MM.1S (cell line): Measurements from ENCODE around the gene CACNG7.

ENCODE experiments used
- DNase-seq: peaks from one replicate; pipeline ENCODE4 v3.0.0-alpha.2; 2015
- H2AFZ ChIP-seq: fragments of 300-600 bp; sonication (generic); 2 replicates; pipeline ENCODE4 v1.6.0; 2016; ENCODE audit warnings: antibody characterized with exemption, low read length
- H3F3A ChIP-seq: fragments of 300-600 bp; sonication (generic); 2 replicates; pipeline ENCODE4 v1.6.1; 2016; ENCODE audit warnings: mild to moderate bottlenecking, antibody characterized with exemption, low read length, moderate library complexity, mixed read lengths; ENCODE audit not compliant: insufficient read depth
- H3K27ac ChIP-seq: fragments of 300-600 bp; sonication (generic); 2 replicates; pipeline ENCODE4 v1.5.1; 2016; ENCODE audit warnings: mild to moderate bottlenecking, low read length
- H3K27me3 ChIP-seq: fragments of 300-600 bp; sonication (generic); replicated peaks from 2 replicates; pipeline ENCODE4 v1.6.0; 2016; ENCODE audit warnings: low read length; ENCODE audit not compliant: insufficient read depth
- H3K36me3 ChIP-seq: fragments of 300-600 bp; sonication (generic); replicated peaks from 2 replicates; pipeline ENCODE4 v1.6.1; 2016; ENCODE audit warnings: mild to moderate bottlenecking, low read length, mixed read lengths; ENCODE audit not compliant: insufficient read depth
- H3K4me1 ChIP-seq: fragments of 300-600 bp; sonication (generic); 2 replicates; pipeline ENCODE4 v1.6.1; 2016; ENCODE audit warnings: low read length, mixed read lengths
- H3K4me2 ChIP-seq: fragments of 300-600 bp; sonication (generic); 2 replicates; pipeline ENCODE4 v1.6.0; 2016; ENCODE audit warnings: low read depth, low read length
- H3K4me3 ChIP-seq: fragments of 300-600 bp; sonication (generic); 2 replicates; pipeline ENCODE4 v1.5.1; 2016; ENCODE audit warnings: low read length, mixed read lengths
- H3K79me2 ChIP-seq: fragments of 300-600 bp; sonication (generic); 2 replicates; pipeline ENCODE4 v1.6.1; 2016; ENCODE audit warnings: mixed run types, low read length, mixed read lengths
- H3K9ac ChIP-seq: fragments of 300-600 bp; sonication (generic); 2 replicates; pipeline ENCODE4 v1.6.1; 2016; ENCODE audit warnings: low read length, mixed read lengths
- H3K9me2 ChIP-seq: fragments of 300-600 bp; sonication (generic); replicated peaks from 2 replicates; pipeline ENCODE4 v1.6.1; 2016; ENCODE audit warnings: mild to moderate bottlenecking, low read length, mixed read lengths; ENCODE audit not compliant: insufficient read depth
- H3K9me3 ChIP-seq: fragments of 300-600 bp; sonication (generic); replicated peaks from 2 replicates; pipeline ENCODE4 v1.6.1; 2016; ENCODE audit warnings: mild to moderate bottlenecking, low read length, mixed read lengths; ENCODE audit not compliant: insufficient read depth
- H4K20me1 ChIP-seq: fragments of 300-600 bp; sonication (generic); 2 replicates; pipeline ENCODE4 v1.6.1; 2016; ENCODE audit warnings: mild to moderate bottlenecking, low read length, moderate library complexity, mixed read lengths; ENCODE audit not compliant: insufficient read depth
- CTCF ChIP-seq: fragments of 300-600 bp; sonication (generic); IDR thresholded peaks from 2 replicates; pipeline ENCODE4 v1.5.1; 2016; ENCODE audit warnings: antibody characterized with exemption, low read length, mixed read lengths
- EZH2 ChIP-seq: fragments of 300-600 bp; sonication (generic); optimal IDR thresholded peaks from 2 replicates; pipeline ENCODE3; 2017; ENCODE audit warnings: low read depth, mild to moderate bottlenecking, antibody characterized with exemption, low read length, mixed read lengths
- EZH2phosphoT487 ChIP-seq: fragments of 300-600 bp; sonication (generic); IDR thresholded peaks from 2 replicates; pipeline ENCODE4 v1.6.1; 2018; ENCODE audit warnings: antibody characterized with exemption, low read length

Gene CACNG7

GRCh38 chr19:53905787-53906186 is 3.3 kb upstream of the CACNG7 start:
- Histone ChIP-seq H2AFZ (no peak overlapping the region), H3K9ac (no peak overlapping the region), H3K27ac (no peak overlapping the region), H3K79me2 (no peaks in the 10 kb centered on the region), H3K9me3 (no peaks in the 10 kb centered on the region), H3K27me3 (peaks cover 12% of the 10 kb centered on the region; the same call in 1 of the 2 replicates), H3K4me2 (no peak overlapping the region), H3K36me3 (no peaks in the 10 kb centered on the region), H3K4me1 (no peaks in the 10 kb centered on the region), H4K20me1 (no peaks in the 10 kb centered on the region), H3K9me2 (no peaks in the 10 kb centered on the region), H3K4me3 (no peak overlapping the region), H3F3A (no peaks in the 10 kb centered on the region)
- no peak for DNase-seq
- TF ChIP-seq CTCF (no peak), EZH2 (no peak), EZH2phosphoT487 (no peak)

DNA sequence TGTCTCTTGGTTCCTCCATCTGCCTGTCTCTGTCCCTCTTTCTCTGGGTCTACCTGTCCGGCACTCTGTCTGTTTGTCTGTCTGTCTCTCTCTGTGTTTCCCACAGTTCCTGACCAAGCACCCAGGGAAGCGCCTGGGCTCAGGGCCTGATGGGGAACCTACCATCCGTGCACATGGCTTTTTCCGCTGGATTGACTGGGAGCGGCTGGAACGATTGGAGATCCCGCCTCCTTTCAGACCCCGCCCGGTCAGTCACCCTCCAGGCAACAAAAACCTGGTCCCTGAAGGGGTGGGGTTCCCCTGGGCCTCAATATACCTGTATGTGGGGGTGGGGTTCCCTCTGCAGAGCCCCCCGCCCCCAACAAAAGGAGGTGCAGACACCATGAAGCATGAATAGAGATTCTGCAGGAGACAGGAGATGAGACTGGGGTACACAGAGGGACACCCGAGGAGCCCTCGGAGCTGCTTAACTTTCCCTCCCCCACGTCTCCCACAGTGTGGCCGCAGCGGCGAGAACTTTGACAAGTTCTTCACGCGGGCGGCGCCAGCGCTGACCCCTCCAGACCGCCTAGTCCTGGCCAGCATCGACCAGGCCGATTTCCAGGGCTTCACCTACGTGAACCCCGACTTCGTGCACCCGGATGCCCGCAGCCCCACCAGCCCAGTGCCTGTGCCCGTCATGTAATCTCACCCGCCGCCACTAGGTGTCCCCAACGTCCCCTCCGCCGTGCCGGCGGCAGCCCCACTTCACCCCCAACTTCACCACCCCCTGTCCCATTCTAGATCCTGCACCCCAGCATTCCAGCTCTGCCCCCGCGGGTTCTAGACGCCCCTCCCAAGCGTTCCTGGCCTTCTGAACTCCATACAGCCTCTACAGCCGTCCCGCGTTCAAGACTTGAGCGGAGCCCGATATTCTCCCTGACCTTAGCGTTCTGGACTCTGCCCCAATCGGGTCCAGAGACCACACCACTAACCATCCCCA is 2.6 kb upstream of the CACNG7 start:
- Histone ChIP-seq H2AFZ (no peak overlapping the region), H3K9ac (no peak overlapping the region), H3K9me2 (no peaks in the 10 kb centered on the region), H3K9me3 (no peaks in the 10 kb centered on the region), H3K4me2 (no peak overlapping the region), H3K27me3 (peaks cover 12% of the 10 kb centered on the region; the same call in 1 of the 2 replicates), H3K36me3 (no peaks in the 10 kb centered on the region), H3K79me2 (no peaks in the 10 kb centered on the region), H3F3A (no peaks in the 10 kb centered on the region), H3K4me1 (no peaks in the 10 kb centered on the region), H3K4me3 (no peak overlapping the region), H3K27ac (no peak overlapping the region), H4K20me1 (no peaks in the 10 kb centered on the region)
- TF ChIP-seq EZH2phosphoT487: no peak
- TF ChIP-seq CTCF: peak; percentile 65
- DNase-seq: no peak

DNA sequence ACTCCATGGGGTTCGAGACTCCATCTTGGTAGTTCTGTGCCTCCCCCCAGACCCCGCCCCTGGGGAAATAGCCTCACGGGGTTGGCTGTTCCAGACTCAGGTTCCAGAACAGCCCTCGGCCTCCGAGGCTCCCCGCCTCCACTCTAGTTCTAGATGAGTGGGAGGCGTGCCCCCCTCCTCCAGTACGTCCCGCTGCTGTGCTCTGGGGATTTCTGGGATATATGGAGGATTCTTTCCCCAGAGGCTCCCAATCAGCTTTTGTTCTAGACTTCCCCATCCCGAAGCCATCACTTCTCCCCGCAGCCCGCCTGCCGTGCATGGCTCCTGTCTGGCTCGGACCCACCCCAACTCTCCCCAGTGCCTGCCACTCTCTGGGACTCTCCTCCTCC is 1.9 kb upstream of the CACNG7 start:
- no peak overlapping the region for H3K4me2 ChIP-seq
- H3K4me3 ChIP-seq: no peak overlapping the region
- no peak overlapping the region for H3K27ac ChIP-seq

DNA sequence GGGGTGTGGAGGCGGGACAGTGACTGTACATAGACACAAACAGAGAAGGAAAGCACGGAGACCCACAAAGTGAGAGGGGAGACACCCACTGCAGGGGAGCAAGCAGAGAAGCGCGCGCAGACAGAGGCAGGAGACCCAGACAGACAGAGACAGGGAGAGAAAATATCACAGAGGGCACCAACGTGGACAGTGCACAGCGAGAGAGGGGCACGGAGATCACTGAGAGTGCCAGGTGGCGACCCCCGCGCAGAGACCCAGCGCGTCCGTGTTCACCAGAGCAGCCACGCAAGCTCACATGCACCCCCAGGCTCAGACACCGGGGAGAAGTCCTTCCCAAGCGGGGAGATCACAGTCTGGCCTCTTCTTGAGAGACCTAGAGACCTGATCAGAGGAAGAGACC is 1.4 kb upstream of the CACNG7 start:
- no peak overlapping the region for H3K4me2 ChIP-seq
- no peak for DNase-seq
- no peaks in the 10 kb centered on the region for H3K79me2 ChIP-seq
- no peak overlapping the region for H3K9ac ChIP-seq
- no peaks in the 10 kb centered on the region for H3K9me2 ChIP-seq
- no peak for TF ChIP-seq EZH2
- TF ChIP-seq CTCF: no peak
- TF ChIP-seq EZH2phosphoT487: no peak
- H3K9me3 ChIP-seq: no peaks in the 10 kb centered on the region
- H3K27me3 ChIP-seq: peaks cover 12% of the 10 kb centered on the region; the same call in 1 of the 2 replicates
- H4K20me1 ChIP-seq: no peaks in the 10 kb centered on the region
- H3K27ac ChIP-seq: no peak overlapping the region
- no peaks in the 10 kb centered on the region for H3K36me3 ChIP-seq
- no peak overlapping the region for H2AFZ ChIP-seq
- no peaks in the 10 kb centered on the region for H3F3A ChIP-seq
- no peaks in the 10 kb centered on the region for H3K4me1 ChIP-seq
- no peak overlapping the region for H3K4me3 ChIP-seq

More for the DNA sequence above, 1.9 kb upstream of the CACNG7 start:
- H3K27me3 ChIP-seq: peaks cover 12% of the 10 kb centered on the region; the same call in 1 of the 2 replicates
- no peaks in the 10 kb centered on the region for H3K9me3 ChIP-seq
- H3F3A ChIP-seq: no peaks in the 10 kb centered on the region
- no peaks in the 10 kb centered on the region for H3K4me1 ChIP-seq
- no peak overlapping the region for H2AFZ ChIP-seq
- no peaks in the 10 kb centered on the region for H4K20me1 ChIP-seq
- no peaks in the 10 kb centered on the region for H3K79me2 ChIP-seq
- no peak for DNase-seq
- H3K9me2 ChIP-seq: no peaks in the 10 kb centered on the region
- no peaks in the 10 kb centered on the region for H3K36me3 ChIP-seq
- TF ChIP-seq EZH2: no peak
- no peak overlapping the region for H3K9ac ChIP-seq
